ENCODE measurements around the gene PRKACA.
A peak's percentile ranks its signal among the peaks of the same experiment; 100 is the strongest.
"Not testable (repeated sequence)": the region's sequence is repeated elsewhere in the genome, so short reads cannot be mapped to it uniquely, and the experiment has no call there.

The PRKACA gene

GRCh38 chr19:14148751-14149410, 31.3 kb upstream of the PRKACA start:
- no peak for DNase-seq

DNA sequence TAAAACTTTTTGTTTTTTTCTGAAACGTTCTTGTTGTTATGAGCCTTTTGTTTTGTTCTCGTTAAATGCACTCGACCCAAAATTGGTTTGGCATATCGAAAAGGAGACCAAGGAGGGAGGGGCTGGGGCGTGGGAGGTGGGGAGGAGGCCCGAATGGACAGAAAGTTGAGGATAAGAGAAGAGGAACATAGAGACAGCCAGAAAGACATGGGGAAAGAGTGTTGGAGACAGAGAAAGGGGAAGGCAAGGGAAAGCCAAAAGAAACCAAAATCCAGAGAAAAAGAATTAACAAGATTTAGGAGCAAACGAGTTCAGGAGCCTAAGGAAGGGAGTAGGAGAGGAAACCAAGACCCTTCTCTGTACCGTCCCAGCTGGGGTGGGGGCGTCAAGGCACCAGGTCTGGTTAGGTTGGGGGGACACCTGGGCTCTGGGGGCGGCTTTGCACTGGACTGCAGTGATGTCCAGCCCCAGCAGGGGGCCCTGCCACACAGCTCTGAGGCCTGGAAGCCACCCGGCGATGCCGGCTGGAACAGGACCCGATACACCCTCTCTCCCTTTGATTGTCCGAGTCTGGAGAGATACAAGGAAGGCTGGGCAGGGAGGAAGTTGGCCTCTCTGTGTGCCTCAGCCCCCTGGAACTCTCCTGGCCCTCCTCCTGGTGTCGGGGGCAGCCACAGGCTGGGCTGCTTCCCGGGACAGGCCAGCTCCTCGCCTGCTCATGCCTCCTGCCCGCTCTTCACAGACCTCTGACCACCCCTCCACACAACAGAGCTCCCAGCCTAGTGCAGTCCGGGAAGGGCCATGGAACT, 30.4 kb upstream of the PRKACA start:
- DNase-seq, result peak in 49 of 56 donors; percentile 8 to 82 (median 52)

DNA sequence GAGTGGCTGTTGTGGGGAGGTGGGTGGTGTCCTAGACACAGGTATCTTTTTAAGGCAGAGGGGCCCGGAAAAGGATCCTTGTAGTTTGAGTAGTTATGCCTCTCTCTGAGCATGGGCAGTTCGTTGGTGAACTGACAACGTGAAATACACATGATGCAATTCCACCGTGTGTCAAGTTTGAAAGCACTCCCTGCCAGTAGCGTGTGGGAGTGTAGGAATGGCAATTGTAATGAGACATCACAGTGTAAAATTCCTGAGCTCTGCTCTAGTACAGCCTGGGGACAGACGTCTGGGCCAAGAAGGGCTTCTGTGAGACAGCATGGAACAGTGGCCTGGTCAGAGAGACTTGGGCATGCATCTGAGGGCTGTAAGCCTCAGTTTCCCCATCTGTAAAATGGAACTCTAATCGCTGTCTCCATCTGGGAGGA, 29.2 kb upstream of the PRKACA start:
- DNase-seq, result peak in 13 of 56 donors; percentile 3 to 70 (median 35)

DNA sequence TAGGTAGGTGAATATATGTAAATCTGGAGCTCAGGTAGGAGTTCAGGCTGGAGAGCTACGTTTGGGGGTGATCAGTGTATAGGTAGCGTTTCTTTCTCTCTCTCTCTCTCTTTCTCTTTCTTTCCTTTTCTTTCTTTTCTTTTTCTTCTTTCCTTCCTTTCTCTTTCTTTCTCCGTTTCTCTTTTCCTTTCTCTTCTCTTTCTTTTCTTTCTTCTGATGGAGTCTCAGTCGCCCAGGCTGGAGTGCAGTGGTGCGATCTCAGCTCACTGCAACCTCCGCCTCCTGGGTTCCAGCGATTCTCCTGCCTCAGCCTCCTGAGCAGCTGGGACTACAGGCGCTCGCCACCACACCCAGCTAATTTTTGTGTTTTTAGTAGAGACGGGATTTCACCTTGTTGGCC, 28.6 kb upstream of the PRKACA start:
- DNase-seq, result not testable (repeated sequence)

- DNase-seq, result no peak
Measured at GRCh38 chr19:14145381-14145780, 27.8 kb upstream of the PRKACA start.

GRCh38 chr19:14142262-14143190, 25.0 kb upstream of the PRKACA start:
- no peak for DNase-seq

DNA sequence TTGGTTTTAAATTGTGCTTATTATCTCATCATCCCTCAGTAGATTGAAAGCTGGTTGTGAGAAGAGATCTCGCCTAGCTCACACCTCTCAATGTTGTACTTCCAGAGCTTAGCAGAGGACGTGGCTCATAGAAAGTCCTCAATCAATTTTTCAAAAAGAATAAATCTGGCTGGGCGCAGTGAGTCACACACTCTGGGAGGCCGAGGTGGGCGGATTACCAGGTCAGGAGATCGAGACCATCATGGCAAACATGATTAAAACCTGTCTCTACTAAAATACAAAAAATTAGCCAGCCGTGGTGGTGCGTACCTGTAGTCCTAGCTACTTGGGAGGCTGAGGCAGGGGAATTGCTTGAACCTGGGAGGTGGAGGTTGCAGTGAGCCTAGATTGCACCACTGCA, 23.5 kb upstream of the PRKACA start:
- DNase-seq, result no peak

- no peak for DNase-seq
Measured at GRCh38 chr19:14139944-14140343, 22.4 kb upstream of the PRKACA start.

DNA sequence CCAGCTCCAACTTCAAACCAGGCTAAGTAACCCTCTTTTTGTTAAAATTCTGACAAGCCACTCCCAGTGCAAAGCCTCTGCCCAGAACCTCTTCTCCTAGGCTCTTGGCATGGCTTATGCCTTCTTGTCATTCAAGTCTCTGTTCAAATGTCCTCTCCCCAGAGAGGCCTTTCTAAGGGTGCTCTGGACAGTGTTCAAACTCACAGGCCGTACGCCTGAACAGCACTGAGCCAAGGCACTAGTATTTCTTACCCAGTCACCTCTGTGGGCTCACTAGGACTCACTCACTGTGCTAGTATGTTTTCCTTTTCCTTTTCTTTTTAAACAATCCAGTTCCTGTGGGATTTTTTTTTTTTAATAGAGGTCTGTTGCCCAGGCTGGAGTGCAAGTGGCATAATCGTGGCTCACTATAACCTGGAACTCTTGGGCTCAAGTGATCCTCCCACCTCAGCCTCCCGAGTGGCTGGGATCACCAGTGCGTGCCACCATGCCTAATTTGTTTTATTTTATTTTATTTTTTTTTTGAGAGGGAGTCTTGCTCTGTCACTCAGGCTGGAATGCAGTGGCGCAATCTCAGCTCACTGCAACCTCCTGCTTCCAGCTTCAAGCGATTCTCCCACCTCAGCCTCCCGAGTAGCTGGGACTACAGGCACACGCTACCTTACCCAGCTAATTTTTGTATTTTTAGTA, 21.2 kb upstream of the PRKACA start:
- peak in 17 of 56 donors; percentile 7 to 65 (median 20) for DNase-seq

GRCh38 chr19:14136509-14137281, 19.1 kb upstream of the PRKACA start, which contains the start of gene ASF1B:
Gene ASF1B (minus strand): TSS chr19:14136589. CDS start chr19:14136456, 133 bp downstream.
- peak; percentile 85 to 100 (median 99) for DNase-seq

DNA sequence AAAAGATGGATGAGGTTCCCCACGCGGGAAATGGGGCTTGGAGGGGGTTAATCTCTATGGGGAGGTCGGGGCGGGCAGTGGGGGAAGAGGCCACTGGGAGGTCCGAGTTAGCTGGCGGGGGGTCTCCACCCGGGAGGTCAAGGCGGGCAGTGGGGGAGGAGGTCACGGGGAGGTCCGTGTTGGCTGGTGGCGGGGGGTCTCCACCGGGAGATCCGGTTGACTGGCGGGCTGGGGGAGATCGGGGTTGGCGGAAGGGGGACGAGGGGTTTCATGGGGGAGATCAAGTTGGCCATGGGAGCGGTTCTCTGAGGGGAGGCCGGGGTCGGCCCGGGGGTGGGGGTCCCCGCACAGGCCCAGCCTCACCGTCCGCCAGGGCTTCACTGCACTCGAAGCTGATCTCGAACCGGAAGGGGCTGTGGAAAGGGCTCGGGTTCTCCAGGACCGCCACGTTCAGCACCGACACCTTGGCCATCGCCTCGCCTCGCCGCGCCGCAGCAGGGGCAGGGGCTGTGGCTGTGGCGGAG, 18.5 kb upstream of the PRKACA start:
- DNase-seq, result peak in 1 of 56 donors; percentile 42

- no peak for DNase-seq
Measured at GRCh38 chr19:14135355-14135754, 17.8 kb upstream of the PRKACA start.

DNA sequence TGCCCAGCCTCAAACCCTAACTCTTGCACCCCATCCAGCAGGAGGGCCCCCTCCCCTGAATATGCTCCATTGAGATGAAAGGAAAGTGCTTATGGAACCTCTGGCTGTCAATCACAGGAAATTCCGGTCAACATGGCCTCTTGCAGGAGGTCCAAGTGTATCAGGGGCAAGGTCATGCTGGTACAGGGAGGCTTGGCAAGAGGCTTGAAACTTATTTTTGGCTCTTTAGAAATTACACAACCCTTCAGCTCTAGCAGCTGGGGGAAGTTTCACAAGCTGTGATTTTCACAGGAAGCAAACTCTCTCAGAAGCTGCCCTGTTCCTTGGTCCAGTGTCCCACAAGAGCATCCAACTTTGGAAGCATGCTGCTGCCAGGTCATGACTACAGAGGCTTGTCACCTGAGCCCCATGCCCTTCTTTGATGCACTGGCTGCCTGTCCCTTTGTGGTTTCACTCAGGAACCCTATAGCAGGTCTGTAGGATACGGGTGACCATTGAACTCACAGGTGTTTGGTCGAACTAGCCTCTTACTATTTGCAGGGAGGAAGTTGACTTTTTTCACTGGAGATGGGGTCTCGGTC, 10.5 kb upstream of the PRKACA start:
- no peak for DNase-seq

GRCh38 chr19:14127176-14127575, 9.6 kb upstream of the PRKACA start:
- no peak for DNase-seq

DNA sequence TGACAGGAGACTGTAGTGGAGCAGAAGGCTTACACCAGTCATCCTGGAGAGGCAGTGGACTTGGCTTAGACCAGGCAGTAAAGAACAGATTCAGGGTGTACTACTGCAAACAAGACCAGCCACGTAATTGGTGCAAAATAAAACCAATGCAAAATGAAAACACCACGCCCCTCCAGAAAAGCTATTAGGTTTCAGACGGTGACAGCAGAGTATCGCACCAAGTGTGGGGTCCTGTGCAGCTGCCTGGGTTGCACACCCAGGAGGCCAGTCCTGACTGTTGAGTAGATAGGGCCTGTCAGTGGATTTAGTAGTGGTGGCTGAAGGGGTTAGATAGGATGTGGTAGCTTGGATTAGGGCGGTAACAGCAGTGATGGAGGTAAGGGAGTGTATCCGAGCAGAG, 5.4 kb upstream of the PRKACA start:
- no peak for DNase-seq

GRCh38 chr19:14120497-14120780, 2.9 kb upstream of the PRKACA start:
- DNase-seq, result no peak

- no peak for DNase-seq
Measured at GRCh38 chr19:14119644-14120496, 2.3 kb upstream of the PRKACA start.

DNA sequence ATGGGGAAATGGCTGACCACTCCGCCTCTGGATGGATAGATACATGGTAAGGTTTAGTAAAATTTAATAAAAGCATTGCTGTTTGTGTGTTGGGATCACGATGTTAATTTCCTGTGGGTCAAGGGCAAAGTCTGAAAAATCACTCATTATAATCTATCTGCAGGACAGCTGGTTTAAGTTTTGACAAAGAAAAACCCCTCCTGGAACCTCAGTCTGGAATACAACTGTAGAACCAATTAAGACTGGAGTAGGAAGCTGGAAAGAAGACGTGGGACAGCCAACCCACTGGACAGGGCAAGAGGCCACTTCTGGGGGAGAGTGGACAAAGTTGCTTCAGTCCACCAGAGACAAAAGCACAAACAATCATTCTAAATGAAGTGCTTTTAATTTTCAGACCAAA, 1.6 kb upstream of the PRKACA start:
- no peak for DNase-seq

Measured in nucleus accumbens (tissue), 56 donors.